HEK293 (cell line): ENCODE measurements around the gene TENT4A.

Source experiments
- CTCF ChIA-PET: fragments of 350-600 bp; formaldehyde crosslinking; extraction: SDS; loops from one replicate; lab custom pipeline; 2021; ENCODE audit warnings: antibody characterized with exemption; lab: Yijun Ruan, JAX
- POLR2A ChIA-PET: fragments of 300-600 bp; formaldehyde crosslinking; extraction: SDS; loops from one replicate; lab custom pipeline; 2020; ENCODE audit warnings: antibody characterized with exemption, inconsistent platforms; lab: Yijun Ruan, JAX
- H3K27ac ChIP-seq: fragments of 200-500 bp; sonication (Bioruptor generic); 2 replicates; pipeline ENCODE4 v1.5.1; 2014; ENCODE audit warnings: low read depth, low read length, control low read depth, inconsistent platforms; ENCODE audit errors: extremely low read depth
- H3K36me3 ChIP-seq, 2 experiments: fragments of 200-500 bp in 1 of 2; sonication (Bioruptor generic) in 1 of 2; 1 replicate in 1 of 2; 2 replicates in 1 of 2; pipeline ENCODE4 v1.5.1; 2014 to 2017; ENCODE audit warnings: inconsistent platforms in 2 of 2, low read length in 2 of 2; ENCODE audit not compliant: control insufficient read depth in 2 of 2, insufficient read depth in 1 of 2
- H3K4me1 ChIP-seq: fragments of 200-500 bp; sonication (Bioruptor generic); 2 replicates; pipeline ENCODE4 v1.5.1; 2014; ENCODE audit warnings: mild to moderate bottlenecking, low read length, inconsistent platforms; ENCODE audit not compliant: control insufficient read depth, insufficient read depth
- H3K4me3 ChIP-seq: 2 replicates; pipeline ENCODE4 v1.5.1; 2011; ENCODE audit warnings: low read depth, mild to moderate bottlenecking, control low read depth, low read length, moderate library complexity
- H3K9me3 ChIP-seq: fragments of 200-500 bp; sonication (Bioruptor generic); 2 replicates; pipeline ENCODE4 v1.5.1; 2014; ENCODE audit warnings: low read depth, low read length, inconsistent platforms; ENCODE audit not compliant: control insufficient read depth, insufficient read depth
- BCL11B ChIP-seq: fragments of 450-650 bp; formaldehyde crosslinking; IDR thresholded peaks from 2 replicates; pipeline ENCODE4 v1.5.1; 2016; ENCODE audit warnings: low read depth, missing biosample characterization, missing genetic modification characterization
- CTCF ChIP-seq: fragments of 450-650 bp; formaldehyde crosslinking; IDR thresholded peaks from 2 replicates; pipeline ENCODE4 v1.5.1; 2016; ENCODE audit warnings: missing biosample characterization, missing genetic modification characterization
- MEIS1 ChIP-seq: sonication (generic); formaldehyde crosslinking; IDR thresholded peaks from 2 replicates; pipeline ENCODE4 v1.8.1; 2022; ENCODE audit warnings: missing genetic modification reagents, mild to moderate bottlenecking, borderline replicate concordance
- MYNN ChIP-seq: fragments of 450-650 bp; formaldehyde crosslinking; IDR thresholded peaks from 2 replicates; pipeline ENCODE4 v1.5.1; 2016; ENCODE audit warnings: missing biosample characterization, missing genetic modification characterization, borderline replicate concordance
- PATZ1 ChIP-seq: fragments of 450-650 bp; formaldehyde crosslinking; IDR thresholded peaks from 2 replicates; pipeline ENCODE4 v1.5.1; 2016; ENCODE audit warnings: missing biosample characterization, missing genetic modification characterization
- SCRT1 ChIP-seq: fragments of 450-650 bp; formaldehyde crosslinking; IDR thresholded peaks from 2 replicates; pipeline ENCODE4 v1.5.1; 2016; ENCODE audit warnings: missing biosample characterization, missing genetic modification characterization, borderline replicate concordance
- SP2 ChIP-seq: fragments of 450-650 bp; formaldehyde crosslinking; IDR thresholded peaks from 2 replicates; pipeline ENCODE4 v1.5.1; 2016; ENCODE audit warnings: missing biosample characterization, missing genetic modification characterization
- WT1 ChIP-seq: fragments of 450-650 bp; formaldehyde crosslinking; IDR thresholded peaks from 2 replicates; pipeline ENCODE4 v1.5.1; 2016; ENCODE audit warnings: missing biosample characterization, missing genetic modification characterization
- YY1 ChIP-seq: fragments of 450-650 bp; formaldehyde crosslinking; IDR thresholded peaks from 2 replicates; pipeline ENCODE4 v1.5.1; 2018; ENCODE audit warnings: missing biosample characterization, missing genetic modification characterization
- YY2 ChIP-seq: fragments of 450-650 bp; formaldehyde crosslinking; IDR thresholded peaks from 2 replicates; pipeline ENCODE4 v1.5.1; 2016; ENCODE audit warnings: missing biosample characterization, missing genetic modification characterization
- ZBTB20 ChIP-seq: fragments of 450-650 bp; formaldehyde crosslinking; IDR thresholded peaks from 2 replicates; pipeline ENCODE4 v1.5.1; 2016; ENCODE audit warnings: missing biosample characterization, missing genetic modification characterization
- ZBTB7A ChIP-seq: fragments of 450-650 bp; formaldehyde crosslinking; IDR thresholded peaks from 2 replicates; pipeline ENCODE4 v1.5.1; 2016; ENCODE audit warnings: low read depth, missing biosample characterization, missing genetic modification characterization
- ZFHX2 ChIP-seq: fragments of 450-650 bp; formaldehyde crosslinking; conservative IDR thresholded peaks from 2 replicates; pipeline ENCODE4 v1.5.1; 2016; ENCODE audit warnings: missing biosample characterization, missing genetic modification characterization
- ZFP69B ChIP-seq: fragments of 450-650 bp; formaldehyde crosslinking; IDR thresholded peaks from 2 replicates; pipeline ENCODE4 v1.5.1; 2016; ENCODE audit warnings: missing biosample characterization, missing genetic modification characterization
- ZIC2 ChIP-seq: fragments of 450-650 bp; formaldehyde crosslinking; IDR thresholded peaks from 2 replicates; pipeline ENCODE4 v1.5.1; 2016; ENCODE audit warnings: missing biosample characterization, missing genetic modification characterization
- ZNF114 ChIP-seq: fragments of 450-650 bp; formaldehyde crosslinking; IDR thresholded peaks from 2 replicates; pipeline ENCODE4 v1.5.0; 2017; ENCODE audit warnings: missing biosample characterization, missing genetic modification characterization
- ZNF24 ChIP-seq: fragments of 450-650 bp; formaldehyde crosslinking; IDR thresholded peaks from 2 replicates; pipeline ENCODE4 v1.5.1; 2016; ENCODE audit warnings: missing biosample characterization, missing genetic modification characterization
- ZNF248 ChIP-seq: fragments of 450-650 bp; formaldehyde crosslinking; IDR thresholded peaks from 2 replicates; pipeline ENCODE4 v1.5.1; 2017; ENCODE audit warnings: missing biosample characterization, missing genetic modification characterization
- ZNF391 ChIP-seq: fragments of 450-650 bp; formaldehyde crosslinking; IDR thresholded peaks from 2 replicates; pipeline ENCODE4 v1.5.1; 2016; ENCODE audit warnings: low read depth, missing biosample characterization, missing genetic modification characterization, borderline replicate concordance
- ZNF654 ChIP-seq: fragments of 450-650 bp; formaldehyde crosslinking; IDR thresholded peaks from 2 replicates; pipeline ENCODE4 v1.5.1; 2016; ENCODE audit warnings: low read depth, missing biosample characterization, missing genetic modification characterization
- ZNF664 ChIP-seq: fragments of 450-650 bp; formaldehyde crosslinking; IDR thresholded peaks from 2 replicates; pipeline ENCODE4 v1.5.1; 2016; ENCODE audit warnings: missing biosample characterization, missing genetic modification characterization
- ZSCAN4 ChIP-seq: fragments of 450-650 bp; formaldehyde crosslinking; IDR thresholded peaks from 2 replicates; pipeline ENCODE4 v1.5.1; 2017; ENCODE audit warnings: missing biosample characterization, missing genetic modification characterization
- TF ChIP-seq, protein P1 (sequence below): fragments of 450-650 bp; formaldehyde crosslinking; IDR thresholded peaks from 2 replicates; pipeline ENCODE4 v1.5.1; 2016; ENCODE audit warnings: missing biosample characterization, missing genetic modification characterization

Gene TENT4A

DNA sequence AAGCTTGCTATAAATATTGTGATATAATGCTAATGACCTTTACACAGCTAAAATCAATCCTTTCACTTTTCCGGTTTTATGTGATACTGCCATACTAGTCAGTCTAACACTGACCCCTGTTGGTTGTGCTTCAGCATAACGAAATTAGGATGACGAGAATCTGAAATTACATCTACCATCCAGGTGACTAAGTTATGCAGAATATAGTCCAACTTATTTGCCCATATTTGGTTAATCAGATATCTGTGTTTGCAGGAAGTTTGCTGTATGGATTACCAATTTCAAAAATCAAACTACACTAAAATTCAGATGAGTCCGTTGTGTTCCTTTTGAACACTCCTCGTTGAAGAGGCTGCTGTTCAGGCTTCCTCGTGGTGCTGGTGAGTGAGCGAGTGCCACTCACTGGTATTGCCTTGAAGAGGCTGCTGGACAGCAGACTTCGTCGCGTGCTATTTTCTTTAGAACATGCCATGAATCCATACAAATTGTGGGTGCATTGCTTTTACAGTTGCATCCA lies 32.5 kb downstream of the TENT4A start:
- no peaks in the 10 kb centered on the region for H3K4me1 ChIP-seq
- peak; percentile 86 for TF ChIP-seq ZNF654
- TF ChIP-seq ZNF114: no peak
- peak; percentile 48; the same call in 1 of the 2 replicates for TF ChIP-seq CTCF
- TF ChIP-seq, all 188 proteins: peak for 2
- CTCF ChIA-PET: interaction anchor here (0.5 to 1.7 kb wide), 18 partner anchors 9 to 1249 kb away, joined by 3 to 15 read pairs (median 4); partner anchors contain the start of genes NSUN2 and SRD5A1
- H3K4me3 ChIP-seq: no peak overlapping the region
- no peak overlapping the region for H3K27ac ChIP-seq
- H3K9me3 ChIP-seq: no peaks in the 10 kb centered on the region
- POLR2A ChIA-PET: no interaction called here
- peaks cover 45 to 95% of the 10 kb centered on the region in 2 experiments for H3K36me3 ChIP-seq

- H3K9me3 ChIP-seq: no peaks in the 10 kb centered on the region
- ChIA-PET POLR2A (no interaction called here), CTCF (interaction anchor here (0.6 to 1.7 kb wide), 6 partner anchors 10 to 1249 kb away, joined by 3 to 5 read pairs (median 4); no protein-coding TSS in a partner anchor)
- H3K27ac ChIP-seq: no peak overlapping the region
- no peaks in the 10 kb centered on the region for H3K4me1 ChIP-seq
- H3K4me3 ChIP-seq: no peak overlapping the region
- TF ChIP-seq BCL11B (tag by site-specific recombination): no peak
- no peak for TF ChIP-seq ZNF664 (tag by site-specific recombination)
- no peak for TF ChIP-seq WT1 (tag by site-specific recombination)
- no peak for TF ChIP-seq MEIS1 (CRISPR knock-in tag)
- TF ChIP-seq PATZ1 (tag by site-specific recombination): no peak
- TF ChIP-seq SCRT1 (tag by site-specific recombination): no peak
- no peak for TF ChIP-seq YY2 (tag by site-specific recombination)
- TF ChIP-seq SP2 (tag by site-specific recombination): no peak
- TF ChIP-seq MYNN (tag by site-specific recombination): no peak
- TF ChIP-seq ZIC2 (tag by site-specific recombination): no peak
- no peak for TF ChIP-seq ZBTB7A
- TF ChIP-seq, protein P1, sequence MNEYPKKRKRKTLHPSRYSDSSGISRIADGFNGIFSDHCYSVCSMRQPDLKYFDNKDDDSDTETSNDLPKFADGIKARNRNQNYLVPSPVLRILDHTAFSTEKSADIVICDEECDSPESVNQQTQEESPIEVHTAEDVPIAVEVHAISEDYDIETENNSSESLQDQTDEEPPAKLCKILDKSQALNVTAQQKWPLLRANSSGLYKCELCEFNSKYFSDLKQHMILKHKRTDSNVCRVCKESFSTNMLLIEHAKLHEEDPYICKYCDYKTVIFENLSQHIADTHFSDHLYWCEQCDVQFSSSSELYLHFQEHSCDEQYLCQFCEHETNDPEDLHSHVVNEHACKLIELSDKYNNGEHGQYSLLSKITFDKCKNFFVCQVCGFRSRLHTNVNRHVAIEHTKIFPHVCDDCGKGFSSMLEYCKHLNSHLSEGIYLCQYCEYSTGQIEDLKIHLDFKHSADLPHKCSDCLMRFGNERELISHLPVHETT: no peak
- TF ChIP-seq ZFHX2 (tag by site-specific recombination): no peak
- TF ChIP-seq ZFP69B (tag by site-specific recombination): no peak
- no peak for TF ChIP-seq YY1 (tag by site-specific recombination)
- TF ChIP-seq ZNF391 (tag by site-specific recombination): no peak
- no peak for TF ChIP-seq ZNF248 (tag by site-specific recombination)
- TF ChIP-seq ZBTB20 (tag by site-specific recombination): no peak
- TF ChIP-seq ZSCAN4 (tag by site-specific recombination): no peak
- TF ChIP-seq ZNF24 (tag by site-specific recombination): no peak
- peaks cover 49 to 95% of the 10 kb centered on the region in 2 experiments for H3K36me3 ChIP-seq
Observed at GRCh38 chr5:6746244-6746643, 33.0 kb downstream of the TENT4A start.
